Stimulated activated CD4-positive, alpha-beta T cell treated with anti-CD3 and anti-CD28 coated beads, Interleukin-12 subunit alpha, Interleukin-12 subunit beta, amount 100 ng/mL, for 4 hours (primary cell): ENCODE data around the gene UBQLNL.
A peak's percentile ranks its signal among the peaks of the same experiment; 100 is the strongest.

ENCODE experiments used
- DNase-seq: peaks from one replicate; pipeline ENCODE4 v3.0.0-alpha.2; 2020

The UBQLNL gene

DNA sequence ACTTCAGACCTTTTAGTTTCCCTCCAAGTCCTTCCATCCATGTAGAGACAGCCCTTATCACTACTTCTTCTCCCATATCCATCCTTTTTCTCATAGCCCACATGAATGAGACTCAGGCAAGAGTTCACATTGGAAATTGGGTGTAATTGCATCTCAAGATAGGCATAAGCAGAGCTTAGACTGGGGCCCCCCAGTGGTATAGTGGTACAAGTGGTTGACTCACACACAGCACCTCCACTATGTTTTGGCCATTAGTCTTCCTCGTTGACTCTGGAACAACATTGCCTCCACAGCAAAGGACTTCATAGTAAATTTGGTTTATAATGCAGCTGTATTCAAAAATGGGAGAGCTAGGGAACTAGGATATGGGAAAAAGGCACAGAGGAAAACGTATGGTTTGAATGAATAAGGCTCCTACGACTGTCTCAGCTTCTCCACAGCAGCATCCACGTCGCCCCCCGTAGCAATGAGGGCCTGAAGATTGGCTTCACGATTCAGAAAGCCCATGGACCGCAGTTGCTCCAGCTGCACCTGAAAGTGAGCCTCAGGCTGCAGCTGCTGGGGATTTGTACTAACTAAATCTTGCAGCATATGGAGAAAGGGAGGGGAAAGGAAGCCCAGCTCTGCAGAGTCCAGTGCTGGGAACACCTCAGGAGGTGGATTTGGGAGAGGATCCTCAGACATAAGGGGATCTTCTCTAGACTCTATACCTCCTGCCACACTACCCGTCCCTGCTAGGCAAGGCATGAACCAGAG lies 9.1 kb downstream of the UBQLNL start:
- DNase-seq: no peak

- DNase-seq: no peak
Observed at GRCh38 chr11:5505363-5506048, 11.0 kb downstream of the UBQLNL start.

GRCh38 chr11:5504403-5504921 lies 12.0 kb downstream of the UBQLNL start:
- DNase-seq: no peak

GRCh38 chr11:5500393-5500801 lies 16.1 kb downstream of the UBQLNL start:
- no peak for DNase-seq

DNA sequence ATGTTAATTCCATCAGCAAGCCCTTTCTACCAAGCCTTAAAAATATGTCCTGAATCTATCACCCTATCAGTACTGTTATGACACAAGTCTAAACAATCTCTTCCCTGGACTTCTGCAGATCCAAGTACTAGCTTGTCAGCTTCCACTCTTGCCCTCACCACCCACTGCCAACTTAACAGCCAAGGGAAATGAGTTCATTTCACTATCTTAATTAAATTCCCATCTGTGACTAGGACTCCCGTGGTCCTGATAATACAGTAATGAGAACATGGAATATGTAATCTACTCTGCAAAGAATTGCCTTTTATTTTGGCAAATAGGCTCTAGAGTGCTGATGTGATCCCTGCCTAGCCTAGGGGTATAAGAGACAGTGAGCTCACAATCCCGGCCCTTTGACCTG lies 16.8 kb downstream of the UBQLNL start:
- DNase-seq: no peak

GRCh38 chr11:5489576-5490357 lies 26.7 kb downstream of the UBQLNL start:
- no peak for DNase-seq

DNA sequence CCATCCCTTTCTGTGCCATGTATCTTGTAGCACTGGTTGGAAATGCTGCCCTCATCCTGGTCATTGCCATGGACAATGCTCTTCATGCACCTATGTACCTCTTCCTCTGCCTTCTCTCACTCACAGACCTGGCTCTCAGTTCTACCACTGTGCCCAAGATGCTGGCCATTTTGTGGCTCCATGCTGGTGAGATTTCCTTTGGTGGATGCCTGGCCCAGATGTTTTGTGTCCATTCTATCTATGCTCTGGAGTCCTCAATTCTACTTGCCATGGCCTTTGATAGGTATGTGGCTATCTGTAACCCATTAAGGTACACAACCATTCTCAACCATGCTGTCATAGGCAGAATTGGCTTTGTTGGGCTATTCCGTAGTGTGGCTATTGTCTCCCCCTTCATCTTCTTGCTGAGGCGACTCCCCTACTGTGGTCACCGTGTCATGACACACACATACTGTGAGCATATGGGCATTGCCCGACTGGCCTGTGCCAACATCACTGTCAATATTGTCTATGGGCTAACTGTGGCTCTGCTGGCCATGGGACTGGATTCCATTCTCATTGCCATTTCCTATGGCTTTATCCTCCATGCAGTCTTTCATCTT lies 27.6 kb downstream of the UBQLNL start:
- no peak for DNase-seq

GRCh38 chr11:5488385-5488784 lies 28.1 kb downstream of the UBQLNL start, which contains the start of gene OR52D1:
TSS of gene OR52D1 (plus strand) at chr11:5488685. CDS start at chr11:5488707, 22 bp downstream.
- no peak for DNase-seq

GRCh38 chr11:5486421-5486820 lies 30.1 kb downstream of the UBQLNL start:
- no peak for DNase-seq

DNA sequence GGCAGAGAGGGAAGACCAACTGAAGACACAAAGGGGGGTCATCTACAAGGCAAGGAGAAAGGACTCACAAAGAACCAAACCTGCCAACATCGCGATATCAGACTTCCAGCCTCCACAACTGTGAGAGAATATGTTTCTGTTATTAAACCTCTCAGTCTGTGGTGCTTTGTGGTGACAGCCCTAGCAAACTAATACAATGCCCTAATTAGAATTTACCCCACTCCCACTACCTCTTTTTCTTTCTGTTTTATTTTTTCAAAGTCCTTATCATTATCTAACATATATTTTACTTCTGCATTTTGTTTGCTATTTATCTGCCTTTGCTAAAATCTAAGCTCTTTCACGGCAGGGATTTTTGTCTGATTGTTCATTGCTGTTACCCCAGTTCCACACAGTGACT lies 30.5 kb downstream of the UBQLNL start:
- DNase-seq: no peak

- DNase-seq: peak; percentile 15
Observed at GRCh38 chr11:5476186-5476819, 40.2 kb downstream of the UBQLNL start.

GRCh38 chr11:5473921-5474320 lies 42.6 kb downstream of the UBQLNL start:
- no peak for DNase-seq

DNA sequence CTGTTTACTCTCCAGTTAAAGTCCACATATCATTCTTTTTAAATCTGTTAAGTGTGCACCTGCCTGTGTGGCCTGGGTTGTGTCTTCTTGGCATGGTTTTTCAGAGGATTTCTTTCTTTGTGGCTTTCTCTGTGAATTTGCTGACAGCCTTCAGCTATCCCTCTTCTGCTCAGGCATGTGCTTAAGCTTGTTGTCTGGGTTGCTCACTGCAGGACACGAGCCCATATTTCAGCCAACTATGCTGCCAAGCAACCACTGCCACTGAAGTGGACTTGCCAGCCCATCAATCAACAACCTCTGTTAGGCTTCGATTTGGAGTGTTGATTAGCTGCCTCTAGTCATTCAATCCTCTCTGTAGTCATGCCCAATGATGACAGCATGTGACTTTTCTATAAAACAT lies 49.0 kb downstream of the UBQLNL start:
- no peak for DNase-seq
